ENCODE data around the gene EMP2.

EMP2 gene

GRCh38 chr16:10548404-10548803 lies 32.0 kb downstream of the EMP2 start:
- TF ChIP-seq CTCF (IDR thresholded peaks at IDR 0.05; ENCODE audit: insufficient read depth, low read length, poor library complexity, severe bottlenecking), result no peak

DNA sequence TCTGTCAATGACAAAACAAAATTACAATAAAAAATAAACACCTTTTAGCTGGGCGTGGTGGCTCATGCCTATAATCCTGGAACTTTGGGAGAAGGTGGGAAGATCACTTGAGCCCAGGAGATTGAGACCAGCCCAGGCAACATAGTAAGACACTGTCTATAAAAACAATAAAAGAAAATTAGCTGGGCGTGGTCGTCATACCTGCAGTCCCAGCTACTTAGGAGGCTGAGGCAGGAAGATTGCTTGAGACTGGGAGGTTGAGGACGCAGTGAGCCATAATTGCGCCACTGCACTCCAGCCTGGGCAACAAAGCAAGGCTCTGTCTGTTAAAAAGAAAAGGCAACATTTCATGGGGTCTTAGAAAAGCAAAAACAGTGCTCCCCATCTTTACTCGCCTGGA lies 32.7 kb downstream of the EMP2 start:
- H3K4me3 ChIP-seq (replicated peaks; ENCODE audit: low read depth, low read length), result no peak overlapping the region
- DNase-seq (ENCODE audit: extremely low read depth, insufficient read length), result no peak
- H3K36me3 ChIP-seq (ENCODE audit: control insufficient read depth, insufficient read depth, low read length), result no peaks in the 10 kb centered on the region
- no peak for TF ChIP-seq CTCF (IDR thresholded peaks at IDR 0.05; ENCODE audit: insufficient read depth, low read length, poor library complexity, severe bottlenecking)
- H3K27me3 ChIP-seq (replicated peaks; ENCODE audit: control insufficient read depth, insufficient read depth, low read length), result peaks cover 2% of the 10 kb centered on the region

More at GRCh38 chr16:10548404-10548803, 32.0 kb downstream of the EMP2 start:
- no peaks in the 10 kb centered on the region; the same call in 1 of the 2 replicates for H3K27me3 ChIP-seq (replicated peaks; ENCODE audit: control insufficient read depth, insufficient read depth, low read length)
- no peak for DNase-seq (ENCODE audit: extremely low read depth, insufficient read length)
- H3K4me3 ChIP-seq (replicated peaks; ENCODE audit: low read depth, low read length), result no peak overlapping the region
- no peaks in the 10 kb centered on the region for H3K36me3 ChIP-seq (ENCODE audit: control insufficient read depth, insufficient read depth, low read length)

DNA sequence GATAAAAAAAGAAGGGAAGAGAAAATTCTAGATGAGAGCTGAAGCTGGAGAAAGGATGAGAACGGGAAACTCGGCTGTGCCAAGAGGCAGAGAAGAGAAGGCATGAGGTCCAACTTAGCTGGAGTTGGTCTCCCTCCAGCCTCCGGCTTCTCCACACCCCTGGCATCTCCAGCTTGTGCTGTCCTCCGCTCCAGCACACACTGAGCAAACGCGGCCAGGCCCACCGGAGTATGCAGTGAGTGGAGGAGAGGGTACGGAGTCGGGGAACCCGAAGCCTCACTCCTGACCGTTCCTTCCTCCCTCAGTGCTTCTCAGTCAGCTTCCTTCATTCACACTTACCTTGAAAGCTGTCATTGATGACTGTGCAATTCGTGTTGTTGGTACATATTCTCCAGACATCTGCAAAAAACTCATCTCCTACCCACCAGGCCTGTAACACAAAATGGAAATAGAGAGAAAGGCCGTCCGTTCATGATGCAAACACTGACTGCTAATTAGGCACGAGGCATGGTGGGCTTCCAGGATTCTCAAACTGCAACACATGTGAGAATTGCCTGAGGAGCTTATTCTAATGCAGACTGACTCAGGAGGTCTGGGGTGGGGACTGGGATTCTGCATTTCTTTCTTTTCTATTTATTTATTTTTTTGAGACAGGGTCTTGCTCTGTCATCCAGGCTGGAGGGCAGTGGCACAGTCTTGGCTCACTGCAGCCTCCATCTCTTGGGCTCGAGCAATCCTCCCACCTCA lies 37.0 kb downstream of the EMP2 start:
- H3K4me3 ChIP-seq (replicated peaks; ENCODE audit: low read depth, low read length), result no peak overlapping the region
- DNase-seq (ENCODE audit: extremely low read depth, insufficient read length), result no peak
- peaks cover 2% of the 10 kb centered on the region for H3K27me3 ChIP-seq (replicated peaks; ENCODE audit: control insufficient read depth, insufficient read depth, low read length)
- TF ChIP-seq CTCF (IDR thresholded peaks at IDR 0.05; ENCODE audit: insufficient read depth, low read length, poor library complexity, severe bottlenecking), result no peak
- H3K36me3 ChIP-seq (ENCODE audit: control insufficient read depth, insufficient read depth, low read length), result no peaks in the 10 kb centered on the region

GRCh38 chr16:10541366-10541765 lies 39.0 kb downstream of the EMP2 start:
- no peak for DNase-seq (ENCODE audit: extremely low read depth, insufficient read length)
- peaks cover 2% of the 10 kb centered on the region for H3K27me3 ChIP-seq (replicated peaks; ENCODE audit: control insufficient read depth, insufficient read depth, low read length)
- TF ChIP-seq CTCF (IDR thresholded peaks at IDR 0.05; ENCODE audit: insufficient read depth, low read length, poor library complexity, severe bottlenecking), result no peak
- no peaks in the 10 kb centered on the region; the same call in 1 of the 2 replicates for H3K36me3 ChIP-seq (ENCODE audit: control insufficient read depth, insufficient read depth, low read length)
- H3K4me3 ChIP-seq (replicated peaks; ENCODE audit: low read depth, low read length), result no peak overlapping the region

GRCh38 chr16:10539793-10540192 lies 40.6 kb downstream of the EMP2 start:
- DNase-seq (ENCODE audit: extremely low read depth, insufficient read length), result no peak
- Histone ChIP-seq H3K27me3 (replicated peaks; ENCODE audit: control insufficient read depth, insufficient read depth, low read length) (peaks cover 2% of the 10 kb centered on the region), H3K4me3 (replicated peaks; ENCODE audit: low read depth, low read length) (no peak overlapping the region), H3K36me3 (ENCODE audit: control insufficient read depth, insufficient read depth, low read length) (no peaks in the 10 kb centered on the region; the same call in 1 of the 2 replicates)
- TF ChIP-seq CTCF (IDR thresholded peaks at IDR 0.05; ENCODE audit: insufficient read depth, low read length, poor library complexity, severe bottlenecking), result no peak

Data from GM06990 (cell line).